Astrocyte (in vitro differentiated cells and primary cell): ENCODE data around the gene YKT6.

Experiments
- CTCF ChIP-seq: IDR thresholded peaks from 2 replicates; pipeline ENCODE4 v1.5.1; 2011; ENCODE audit warnings: low read depth, mild to moderate bottlenecking, inconsistent platforms, low read length, moderate library complexity; ENCODE audit not compliant: insufficient read depth
- EZH2 ChIP-seq: IDR thresholded peaks from 2 replicates; pipeline ENCODE4 v1.6.1; 2012; ENCODE audit warnings: mild to moderate bottlenecking, low read length, inconsistent platforms; ENCODE audit not compliant: insufficient read depth

- TF ChIP-seq CTCF (no peak), EZH2 (no peak)
Measured at GRCh38 chr7:44247868-44248651, 47.3 kb downstream of the YKT6 start.
